GM19023 (cell line): ENCODE results near the gene S100A7A.
"Not testable (repeated sequence)": the region's sequence is repeated elsewhere in the genome, so short reads cannot be mapped to it uniquely, and the experiment has no call there.

Source experiments
- ATAC-seq: cut with Tn5 transposase; IDR thresholded peaks from one replicate; pipeline ENCODE4 v1.9.1; 2021; ENCODE audit warnings: mild to moderate bottlenecking, moderate library complexity; ENCODE audit not compliant: unreplicated experiment

The S100A7A gene

DNA sequence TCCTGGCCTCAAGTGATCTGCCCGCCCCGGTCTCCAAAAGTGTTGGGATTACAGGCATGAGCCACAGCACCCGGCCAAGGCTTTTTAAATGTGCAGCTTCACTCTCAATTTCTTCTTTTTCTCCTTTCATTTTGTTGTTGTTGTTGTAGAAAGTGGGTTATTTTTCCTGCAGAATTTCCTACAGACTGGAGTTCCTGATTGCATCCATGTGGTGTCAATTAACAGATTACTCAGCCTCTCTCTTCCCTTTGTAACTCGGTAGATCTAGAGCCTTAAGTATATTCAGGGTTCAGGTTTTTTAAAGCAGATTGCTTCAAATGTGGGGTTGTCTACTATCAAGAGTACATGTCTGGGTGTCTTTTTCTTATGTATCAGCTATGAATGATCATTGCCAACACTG lies 32.5 kb downstream of the S100A7A start:
- ATAC-seq: not testable (repeated sequence)

DNA sequence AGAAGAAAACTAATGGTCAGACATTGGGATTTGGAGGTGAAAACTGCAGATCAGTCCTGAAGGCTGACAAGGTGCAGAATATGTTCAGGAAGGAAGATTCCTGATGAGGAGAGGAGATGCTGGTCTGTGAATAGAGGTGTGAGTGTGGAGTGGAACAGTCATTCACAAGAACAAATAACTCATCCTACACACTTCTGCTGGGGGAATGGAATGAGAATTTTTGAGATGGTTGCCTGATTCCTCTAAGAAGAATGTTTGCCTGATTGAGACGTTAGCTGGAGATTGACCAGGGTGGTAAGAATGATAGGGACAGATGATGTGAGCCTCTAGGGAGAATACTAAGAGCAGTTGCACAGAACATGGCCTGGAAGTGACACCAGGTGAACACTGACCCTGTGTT lies 40.1 kb downstream of the S100A7A start:
- ATAC-seq: no peak

DNA sequence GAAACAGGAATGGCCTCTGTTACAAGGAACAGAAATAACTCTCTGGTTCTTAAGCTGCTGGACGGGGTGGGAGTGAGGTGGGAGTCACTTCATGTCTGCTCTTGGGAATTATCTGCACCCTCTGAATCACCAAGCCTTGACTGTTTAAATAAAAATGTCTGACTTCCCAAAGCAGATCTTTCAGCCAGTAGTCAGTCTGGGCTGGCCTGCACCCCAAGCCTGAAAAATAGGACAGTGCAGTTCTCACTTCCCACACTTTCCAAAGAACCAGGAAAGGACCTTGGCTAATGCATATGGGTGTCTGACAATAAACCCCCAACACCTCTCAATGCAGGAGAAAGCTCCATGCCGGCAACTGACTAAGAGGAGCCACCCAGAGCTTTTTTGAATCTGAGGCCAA lies 43.3 kb downstream of the S100A7A start:
- no peak for ATAC-seq

DNA sequence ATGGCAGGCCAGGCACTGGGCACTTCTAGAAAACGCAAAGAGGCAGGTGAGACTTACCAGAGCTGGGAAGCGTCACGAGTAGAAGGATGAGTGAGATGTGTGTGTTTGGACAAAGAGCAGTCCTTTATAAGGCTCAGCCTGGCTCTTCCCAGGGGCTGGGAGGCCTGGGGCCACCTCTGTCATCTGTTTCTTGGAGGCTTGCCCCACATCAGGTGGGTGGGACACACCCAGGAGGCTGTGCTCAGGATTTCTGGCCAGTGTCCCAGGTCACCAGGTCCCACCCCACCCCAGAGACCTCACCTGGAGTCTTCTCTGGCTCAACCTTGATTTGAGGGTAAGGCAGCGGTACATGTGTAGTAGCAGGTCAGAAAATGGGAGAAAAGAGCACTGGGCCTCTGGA lies 44.2 kb downstream of the S100A7A start, which contains the start of gene S100A7:
Gene S100A7 (minus strand): TSS at position 101 of the 400 bp plus-strand sequence. CDS start 1,638 bp downstream, outside the sequence.
- ATAC-seq: no peak

DNA sequence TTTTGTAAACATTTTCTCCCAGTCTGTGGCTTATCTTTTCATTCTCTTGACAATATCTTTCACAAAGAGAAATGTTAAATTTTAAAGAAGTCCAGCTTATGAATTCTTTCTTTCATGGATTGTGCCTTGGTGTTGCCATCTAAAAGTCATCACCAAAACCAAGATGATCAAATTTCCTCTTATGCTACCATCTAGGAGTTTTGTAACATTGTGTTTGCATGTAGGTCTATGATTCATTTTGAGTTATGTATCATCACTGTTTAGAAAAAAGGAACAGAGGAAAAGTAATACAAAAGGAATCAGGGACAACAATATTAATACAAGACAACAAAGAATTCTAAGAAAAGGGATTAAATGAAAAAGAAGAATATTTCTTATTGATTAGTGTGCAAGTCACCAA lies 46.4 kb downstream of the S100A7A start:
- ATAC-seq: not testable (repeated sequence)

GRCh38 chr1:153465811-153466636 lies 49.7 kb downstream of the S100A7A start:
- no peak for ATAC-seq

DNA sequence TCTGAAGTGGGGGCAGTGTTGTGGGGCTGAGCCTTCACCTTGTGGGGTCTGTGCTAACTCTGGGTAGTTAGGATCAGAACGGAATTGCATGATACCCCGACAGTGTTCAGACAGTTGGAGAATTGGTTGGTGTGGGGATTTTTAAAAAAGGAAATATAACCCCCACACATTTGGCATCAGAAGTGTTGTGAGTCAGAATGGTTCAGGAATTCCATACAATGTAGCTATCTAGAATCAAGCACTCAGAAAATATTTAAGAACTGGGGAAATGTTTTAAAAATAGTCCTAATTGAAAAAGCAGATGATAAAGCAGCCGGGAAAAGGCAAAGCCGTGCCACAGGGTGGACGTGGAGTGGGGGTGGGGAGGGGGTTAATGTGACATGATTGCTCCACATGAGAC lies 50.6 kb downstream of the S100A7A start:
- ATAC-seq: no peak

GRCh38 chr1:153470707-153471106 lies 54.4 kb downstream of the S100A7A start:
- no peak for ATAC-seq
